Measurements from ENCODE around the gene ZNF883. TPM values are rescaled to one million over a fixed set of nuclear protein-coding genes. Genes with fewer than 3 reads are reported as not detected.
A peak's percentile ranks its signal among the peaks of the same experiment; 100 is the strongest.

ZNF883 gene
- 0.23 TPM for polyA plus RNA-seq (2012; ENCODE audit: insufficient read length, low read depth)

DNA sequence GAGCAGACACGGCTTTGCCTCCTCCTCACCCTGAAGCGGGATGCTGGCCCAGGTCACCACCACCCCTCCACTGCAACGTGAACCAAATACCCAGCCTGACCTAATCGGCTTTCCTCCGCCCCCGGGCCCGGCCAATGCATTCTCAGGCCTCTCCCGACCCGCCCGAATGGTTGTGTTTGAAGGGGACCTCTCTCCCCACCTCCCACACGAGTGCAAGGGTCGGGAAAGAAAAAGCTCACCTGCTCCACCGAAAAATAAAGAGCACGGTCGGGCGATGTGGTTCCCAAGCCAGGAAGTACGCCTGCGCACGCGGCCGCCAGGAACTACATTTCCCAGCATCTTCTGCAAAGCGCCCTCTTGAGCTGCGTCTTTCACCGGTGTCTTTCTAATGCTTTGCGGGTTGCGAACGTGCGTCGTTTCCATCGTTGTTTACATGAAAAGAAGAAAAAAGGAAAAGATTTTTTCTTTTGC is at the start of gene ZNF883:
Gene ZNF883, minus strand, starts transcription at position 282 of the 471 bp plus-strand sequence.
- TF ChIP-seq SIN3A (IDR thresholded peaks at IDR 0.05; ENCODE audit: borderline replicate concordance, insufficient read depth, low read length) = no peak
- TF ChIP-seq, protein P1, sequence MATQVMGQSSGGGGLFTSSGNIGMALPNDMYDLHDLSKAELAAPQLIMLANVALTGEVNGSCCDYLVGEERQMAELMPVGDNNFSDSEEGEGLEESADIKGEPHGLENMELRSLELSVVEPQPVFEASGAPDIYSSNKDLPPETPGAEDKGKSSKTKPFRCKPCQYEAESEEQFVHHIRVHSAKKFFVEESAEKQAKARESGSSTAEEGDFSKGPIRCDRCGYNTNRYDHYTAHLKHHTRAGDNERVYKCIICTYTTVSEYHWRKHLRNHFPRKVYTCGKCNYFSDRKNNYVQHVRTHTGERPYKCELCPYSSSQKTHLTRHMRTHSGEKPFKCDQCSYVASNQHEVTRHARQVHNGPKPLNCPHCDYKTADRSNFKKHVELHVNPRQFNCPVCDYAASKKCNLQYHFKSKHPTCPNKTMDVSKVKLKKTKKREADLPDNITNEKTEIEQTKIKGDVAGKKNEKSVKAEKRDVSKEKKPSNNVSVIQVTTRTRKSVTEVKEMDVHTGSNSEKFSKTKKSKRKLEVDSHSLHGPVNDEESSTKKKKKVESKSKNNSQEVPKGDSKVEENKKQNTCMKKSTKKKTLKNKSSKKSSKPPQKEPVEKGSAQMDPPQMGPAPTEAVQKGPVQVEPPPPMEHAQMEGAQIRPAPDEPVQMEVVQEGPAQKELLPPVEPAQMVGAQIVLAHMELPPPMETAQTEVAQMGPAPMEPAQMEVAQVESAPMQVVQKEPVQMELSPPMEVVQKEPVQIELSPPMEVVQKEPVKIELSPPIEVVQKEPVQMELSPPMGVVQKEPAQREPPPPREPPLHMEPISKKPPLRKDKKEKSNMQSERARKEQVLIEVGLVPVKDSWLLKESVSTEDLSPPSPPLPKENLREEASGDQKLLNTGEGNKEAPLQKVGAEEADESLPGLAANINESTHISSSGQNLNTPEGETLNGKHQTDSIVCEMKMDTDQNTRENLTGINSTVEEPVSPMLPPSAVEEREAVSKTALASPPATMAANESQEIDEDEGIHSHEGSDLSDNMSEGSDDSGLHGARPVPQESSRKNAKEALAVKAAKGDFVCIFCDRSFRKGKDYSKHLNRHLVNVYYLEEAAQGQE (IDR thresholded peaks at IDR 0.05; ENCODE audit: insufficient read depth in 1 of 2, low read depth in 2 of 2, low read length in 2 of 2) = no peak
- TF ChIP-seq FOXP2 (optimal IDR thresholded peaks at IDR 0.05; ENCODE audit: borderline replicate concordance, extremely low read depth, extremely low read length, insufficient read depth) = no peak
- TF ChIP-seq TAF1 (IDR thresholded peaks at IDR 0.05; ENCODE audit: borderline replicate concordance, insufficient read depth, low read length) = no peak
- TF ChIP-seq POLR2AphosphoS5 (IDR thresholded peaks at IDR 0.05; ENCODE audit: low read depth, low read length) = no peak

DNA sequence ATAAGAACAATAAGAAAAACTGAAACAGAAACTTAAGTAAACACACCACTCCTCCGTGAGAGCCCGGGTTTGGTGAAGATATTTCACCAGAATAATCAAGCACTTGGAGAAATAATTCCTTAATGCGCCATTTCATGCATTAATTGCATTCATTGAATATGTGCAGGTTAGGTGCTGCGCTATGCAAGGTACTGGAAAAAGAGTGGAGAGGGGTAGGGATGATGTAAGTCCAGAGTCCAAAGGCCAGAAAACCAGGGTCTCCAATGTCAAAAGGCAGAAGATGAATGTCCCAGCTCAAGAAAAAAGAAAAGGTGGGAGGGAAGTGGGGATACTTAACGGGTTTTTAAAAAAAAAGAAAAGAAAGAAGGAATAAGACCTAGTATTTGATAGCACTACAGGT is 45.2 kb upstream of the ZNF883 start:
- TF ChIP-seq POLR2AphosphoS5 (IDR thresholded peaks at IDR 0.05; ENCODE audit: low read depth, low read length) = no peak
- TF ChIP-seq SIN3A (IDR thresholded peaks at IDR 0.05; ENCODE audit: borderline replicate concordance, insufficient read depth, low read length) = no peak
- no peak for TF ChIP-seq FOXP2 (optimal IDR thresholded peaks at IDR 0.05; ENCODE audit: borderline replicate concordance, extremely low read depth, extremely low read length, insufficient read depth)
- no peak for TF ChIP-seq TAF1 (IDR thresholded peaks at IDR 0.05; ENCODE audit: borderline replicate concordance, insufficient read depth, low read length)
- TF ChIP-seq, protein P1 (IDR thresholded peaks at IDR 0.05; ENCODE audit: insufficient read depth in 1 of 2, low read depth in 2 of 2, low read length in 2 of 2) = no peak

DNA sequence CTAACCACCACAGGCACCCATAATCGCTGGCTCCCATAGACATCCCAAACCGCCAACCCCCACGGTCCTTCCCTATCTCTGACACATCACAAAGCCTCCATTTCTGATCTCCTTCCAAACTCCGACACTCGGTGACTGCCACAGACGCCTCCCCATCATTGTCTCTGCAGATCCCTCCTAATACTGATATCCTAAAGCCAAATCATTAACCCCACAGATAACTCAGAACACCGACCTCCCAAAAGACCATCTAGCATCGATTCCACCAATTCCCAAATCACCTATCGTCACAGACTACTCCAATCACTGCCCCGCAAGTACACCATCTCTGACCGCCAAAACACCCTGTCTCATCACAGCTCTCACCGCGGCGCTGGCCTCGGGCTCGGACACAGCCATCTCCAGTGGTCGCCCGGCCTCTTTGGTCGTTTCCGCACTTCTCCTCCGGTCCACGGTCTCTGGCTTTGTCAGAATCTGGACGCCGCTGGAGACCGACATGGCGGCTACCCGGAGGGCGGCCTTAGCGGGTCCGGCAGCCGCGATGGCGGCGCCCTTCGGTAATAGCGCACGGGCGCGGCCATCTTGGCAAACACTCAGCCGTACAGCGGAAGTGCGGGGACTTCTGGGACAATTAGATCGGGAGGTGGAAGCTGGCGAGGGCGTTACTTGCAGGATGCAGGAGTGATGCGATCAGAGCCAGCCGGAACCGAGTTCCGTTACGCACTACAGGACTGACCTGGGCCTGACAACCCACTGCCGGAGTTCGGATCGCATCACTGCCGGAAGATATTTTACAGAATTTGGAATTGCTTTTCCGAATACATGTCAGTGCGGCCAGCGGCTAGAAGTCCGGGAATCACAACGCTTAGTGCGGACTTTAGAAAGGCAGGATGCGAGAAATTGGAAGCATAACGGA is 44.5 kb upstream of the ZNF883 start, which contains the start of gene ZFP37:
Gene ZFP37, minus strand, starts transcription at position 534 of the 916 bp plus-strand sequence. Its CDS starts 36 bp downstream, at position 498.
- TF ChIP-seq POLR2AphosphoS5 (IDR thresholded peaks at IDR 0.05; ENCODE audit: low read depth, low read length) = peak; percentile 52
- TF ChIP-seq, protein P1 (IDR thresholded peaks at IDR 0.05; ENCODE audit: insufficient read depth in 1 of 2, low read depth in 2 of 2, low read length in 2 of 2) = no peak
- no peak for TF ChIP-seq TAF1 (IDR thresholded peaks at IDR 0.05; ENCODE audit: borderline replicate concordance, insufficient read depth, low read length)
- no peak for TF ChIP-seq FOXP2 (optimal IDR thresholded peaks at IDR 0.05; ENCODE audit: borderline replicate concordance, extremely low read depth, extremely low read length, insufficient read depth)
- no peak for TF ChIP-seq SIN3A (IDR thresholded peaks at IDR 0.05; ENCODE audit: borderline replicate concordance, insufficient read depth, low read length)

DNA sequence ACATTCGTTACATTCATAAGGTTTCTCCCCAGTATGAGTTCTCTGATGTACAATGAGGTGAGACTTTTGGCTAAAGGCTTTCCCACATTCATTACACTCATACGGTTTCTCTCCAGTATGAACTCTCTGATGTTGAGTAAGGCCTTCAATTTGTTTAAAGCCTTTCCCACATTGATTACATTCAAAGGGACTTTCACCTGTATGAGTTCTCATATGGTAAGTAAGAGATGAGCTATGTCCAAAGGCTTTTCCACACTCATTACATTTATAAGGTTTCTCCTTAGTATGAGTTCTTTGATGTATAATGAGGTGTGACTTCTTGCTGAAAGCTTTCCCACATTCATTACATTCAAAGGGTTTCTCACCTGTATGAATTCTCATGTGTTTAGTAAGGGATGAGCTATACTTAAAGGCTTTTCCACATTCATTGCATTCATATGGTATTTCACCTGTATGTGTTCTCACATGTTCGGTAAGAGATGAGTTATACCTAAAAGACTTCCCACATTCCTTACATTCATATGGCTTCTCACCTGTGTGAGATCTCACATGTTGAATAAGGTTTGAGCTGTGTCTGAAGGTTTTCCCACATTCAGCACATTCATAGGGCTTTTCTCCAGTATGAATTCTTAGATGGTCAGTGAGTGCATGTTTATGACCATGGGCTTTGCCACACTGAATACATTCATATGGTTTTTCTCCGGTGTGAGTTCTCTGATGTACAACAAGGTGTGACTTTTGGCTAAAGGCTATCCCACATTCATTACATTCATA is 31.1 kb upstream of the ZNF883 start:
- TF ChIP-seq POLR2AphosphoS5 (IDR thresholded peaks at IDR 0.05; ENCODE audit: low read depth, low read length) = no peak
- no peak for TF ChIP-seq FOXP2 (optimal IDR thresholded peaks at IDR 0.05; ENCODE audit: borderline replicate concordance, extremely low read depth, extremely low read length, insufficient read depth)

DNA sequence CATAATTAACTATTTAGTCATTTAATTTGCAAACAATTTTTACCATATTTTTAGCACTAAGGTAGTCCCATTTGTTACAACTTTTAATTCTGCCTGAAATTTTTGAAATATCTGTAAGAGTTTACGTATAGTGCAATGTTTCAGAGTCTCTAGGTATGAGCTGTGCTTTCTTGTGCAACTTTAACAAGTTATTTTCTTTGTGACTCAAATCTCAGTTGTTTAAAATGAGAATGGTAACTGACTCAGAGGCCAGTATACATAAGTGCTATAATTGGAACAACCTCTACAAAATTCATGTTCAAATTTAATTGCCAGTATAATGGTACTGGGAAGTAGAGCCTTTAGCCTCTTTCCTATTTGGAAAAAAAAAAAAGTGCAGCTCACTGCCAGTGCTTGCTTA is 14.2 kb upstream of the ZNF883 start:
- TF ChIP-seq, protein P1 (IDR thresholded peaks at IDR 0.05; ENCODE audit: insufficient read depth in 1 of 2, low read depth in 2 of 2, low read length in 2 of 2) = no peak
- TF ChIP-seq FOXP2 (optimal IDR thresholded peaks at IDR 0.05; ENCODE audit: borderline replicate concordance, extremely low read depth, extremely low read length, insufficient read depth) (no peak), TAF1 (IDR thresholded peaks at IDR 0.05; ENCODE audit: borderline replicate concordance, insufficient read depth, low read length) (no peak), POLR2AphosphoS5 (IDR thresholded peaks at IDR 0.05; ENCODE audit: low read depth, low read length) (no peak), SIN3A (IDR thresholded peaks at IDR 0.05; ENCODE audit: borderline replicate concordance, insufficient read depth, low read length) (no peak)
